Coronary artery (tissue), 2 donors: Measurements from ENCODE around the gene HAUS8.
"Not testable (repeated sequence)": the region's sequence is repeated elsewhere in the genome, so short reads cannot be mapped to it uniquely, and the experiment has no call there.

Experiments used
- DNase-seq: peaks from one replicate; pipeline ENCODE4 v3.0.0-alpha.2; 2017; ENCODE audit warnings: low spot score
- H3K27ac ChIP-seq, 2 donors: fragments of 200-600 bp; sonication (generic); one replicate each; pipeline ENCODE4 v1.5.1; 2016 to 2019
- H3K4me3 ChIP-seq: fragments of 200-600 bp; sonication (generic); 2 replicates; pipeline ENCODE4 v1.5.1; 2016; ENCODE audit warnings: mild to moderate bottlenecking, moderate library complexity
- CTCF ChIP-seq: fragments of 200-600 bp; sonication (generic); IDR thresholded peaks from one replicate; pipeline ENCODE4 v1.5.1; 2019; ENCODE audit warnings: antibody characterized with exemption

The HAUS8 gene

GRCh38 chr19:17023805-17024204, 51.4 kb downstream of the HAUS8 start:
- TF ChIP-seq CTCF, result no peak
- H3K4me3 ChIP-seq, result no peak overlapping the region
- H3K27ac ChIP-seq, result no peak overlapping the region
- no peak for DNase-seq

GRCh38 chr19:17022738-17023137, 52.5 kb downstream of the HAUS8 start:
- TF ChIP-seq CTCF, result no peak
- H3K27ac ChIP-seq, result no peak overlapping the region

GRCh38 chr19:17021793-17022590, 53.3 kb downstream of the HAUS8 start:
- TF ChIP-seq CTCF, result no peak
- no peak overlapping the region for H3K27ac ChIP-seq
- DNase-seq, result no peak

More at GRCh38 chr19:17022738-17023137, 52.5 kb downstream of the HAUS8 start:
- DNase-seq, result no peak
- no peak overlapping the region for H3K4me3 ChIP-seq

GRCh38 chr19:17021328-17021727, 53.9 kb downstream of the HAUS8 start:
- Histone ChIP-seq H3K27ac (no peak overlapping the region), H3K4me3 (no peak overlapping the region)
- DNase-seq, result no peak
- TF ChIP-seq CTCF, result no peak

More at GRCh38 chr19:17021793-17022590, 53.3 kb downstream of the HAUS8 start:
- H3K4me3 ChIP-seq, result no peak overlapping the region

- Histone ChIP-seq H3K27ac (no peak overlapping the region), H3K4me3 (no peak overlapping the region)
- no peak for DNase-seq
- no peak for TF ChIP-seq CTCF
Observed at GRCh38 chr19:17020823-17021222, 54.4 kb downstream of the HAUS8 start.

- TF ChIP-seq CTCF, result no peak
- DNase-seq, result no peak
- Histone ChIP-seq H3K4me3 (no peak overlapping the region), H3K27ac (no peak overlapping the region)
Observed at GRCh38 chr19:17020385-17020784, 54.9 kb downstream of the HAUS8 start.

- H3K4me3 ChIP-seq, H3K27ac ChIP-seq, DNase-seq: not testable (repeated sequence)
Observed at GRCh38 chr19:17014212-17014861, 60.9 kb downstream of the HAUS8 start.
